Measurements from ENCODE around the gene NFXL1. TPM values are rescaled to one million over a fixed set of nuclear protein-coding genes. Genes with fewer than 3 reads are reported as not detected.

NFXL1 gene
- 4.5 and 11.3 TPM in 2 replicates for total RNA-seq

GRCh38 chr4:47914220-47914925 lies at the start of gene NFXL1:
TSS of gene NFXL1 (minus strand) at chr4:47914583. CDS start at chr4:47914203, 380 bp downstream.

GRCh38 chr4:47837908-47838294 lies 76.5 kb downstream of the NFXL1 start, which contains the start of gene CORIN:
TSS of gene CORIN (minus strand) at chr4:47838067. CDS start at chr4:47837949, 118 bp downstream.

Other genes starting within 250 kb of the NFXL1 start
- gene CORIN, start 76.5 kb downstream of the NFXL1 start, total RNA-seq = 0.16 and 0.63 TPM in 2 replicates
- gene CNGA1, start 102.1 kb upstream of the NFXL1 start, total RNA-seq = not detected in 2 replicates
- gene NIPAL1, start 102.2 kb upstream of the NFXL1 start, total RNA-seq = 0.49 and 0.57 TPM in 2 replicates
- gene TXK, start 219.7 kb upstream of the NFXL1 start, total RNA-seq = 0.16 and 0.31 TPM in 2 replicates